ENCODE results near the gene RUBCNL. TPM values are rescaled to one million over a fixed set of nuclear protein-coding genes. Genes with fewer than 3 reads are reported as not detected.

Gene RUBCNL
- total and polyA plus RNA-seq, 2 of the 4 experiments (the other 2 are of a cell fraction): 0.03 TPM; not detected in 1

- BruUV-seq (replicated peaks): no TSS peak
- no CpG with 5 or more reads among the region's 7 CpGs for WGBS, 2 experiments (ENCODE audit: extremely low coverage in 2 of 2, insufficient read length in 1 of 2)
- Histone ChIP-seq H2BK120ac (ENCODE audit: low read depth, low read length) (no peak overlapping the region), H3K4me3 (ENCODE audit: insufficient read depth, low read depth, low read length) (no peak overlapping the region), H4K91ac (ENCODE audit: insufficient read depth, low read depth, low read length) (no peak overlapping the region), H3K27me3 (ENCODE audit: control insufficient read depth, insufficient read depth, low read length) (peaks cover 7% of the 10 kb centered on the region), H3K56ac (ENCODE audit: extremely low read depth, insufficient read depth, low read length) (no peak overlapping the region), H3K23ac (ENCODE audit: low read depth, low read length) (no peak overlapping the region), H3K79me1 (ENCODE audit: low read depth in 1 of 2, low read length in 2 of 2) (no peaks in the 10 kb centered on the region), H3K4ac (ENCODE audit: low read depth, low read length) (no peak overlapping the region), H4K8ac (ENCODE audit: low read depth in 2 of 2, low read length in 2 of 2) (no peak overlapping the region), H2AK9ac (replicated peaks; ENCODE audit: low read depth, low read length, poor library complexity) (no peak overlapping the region), H2AK5ac (ENCODE audit: low read depth, low read length) (no peak overlapping the region), H3K9me1 (ENCODE audit: insufficient read depth, low read length) (no peaks in the 10 kb centered on the region), H4K5ac (ENCODE audit: low read depth, low read length) (no peak overlapping the region), H3K27ac (ENCODE audit: insufficient read depth, low read length) (no peak overlapping the region), H2BK5ac (ENCODE audit: low read depth, low read length, poor library complexity, severe bottlenecking) (no peak overlapping the region), H3K14ac (replicated peaks; ENCODE audit: low read depth, low read length) (no peak overlapping the region), H2AFZ (replicated peaks; ENCODE audit: low read length, poor library complexity) (no peak overlapping the region), H3K18ac (ENCODE audit: low read depth, low read length) (no peak overlapping the region), H3K9me3 (ENCODE audit: control insufficient read depth, insufficient read depth, low read length) (no peaks in the 10 kb centered on the region), H3K4me1 (ENCODE audit: control insufficient read depth, insufficient read depth, low read length) (no peaks in the 10 kb centered on the region), H4K20me1 (ENCODE audit: insufficient read depth, low read length) (no peaks in the 10 kb centered on the region), H3K4me2 (ENCODE audit: low read depth, low read length) (no peak overlapping the region), H2BK20ac (ENCODE audit: low read depth, low read length) (no peak overlapping the region), H3K36me3 (ENCODE audit: control insufficient read depth, insufficient read depth, low read length) (no peaks in the 10 kb centered on the region), H2BK15ac (ENCODE audit: low read depth, low read length) (no peak overlapping the region), H3K9ac (ENCODE audit: low read depth, low read length) (no peak overlapping the region)
- dilution Hi-C loops (cut with HindIII; ENCODE audit: low sequenced_read_pairs, unreplicated experiment) (no loop called here), intact Hi-C loops (cut with micrococcal nuclease) (no loop called here), in situ Hi-C loops (cut with MboI; ENCODE audit: low sequenced_read_pairs) (no loop called here)
- TF ChIP-seq CTCF (conservative IDR thresholded peaks at IDR 0.05; ENCODE audit: low read depth, low read length) (no peak), MAZ (IDR thresholded peaks at IDR 0.05; ENCODE audit: borderline replicate concordance, low read depth, low read length) (no peak), RCOR1 (IDR thresholded peaks at IDR 0.05; ENCODE audit: insufficient replicate concordance, low read length) (no peak), BHLHE40 (IDR thresholded peaks at IDR 0.05; ENCODE audit: low read depth, low read length) (no peak), MAFK (IDR thresholded peaks at IDR 0.05; ENCODE audit: low read depth, low read length) (no peak), CEBPB (IDR thresholded peaks at IDR 0.05; ENCODE audit: low read depth, low read length) (no peak), RFX5 (IDR thresholded peaks at IDR 0.05; ENCODE audit: low read depth, low read length) (no peak)
- ChIA-PET CTCF (no interaction called here), POLR2A (ENCODE audit: unreplicated experiment) (no interaction called here)
- ATAC-seq (ENCODE audit: low read depth): no peak
- no peak for DNase-seq
Measured at GRCh38 chr13:46329624-46330023, 57.4 kb downstream of the RUBCNL start.

All from IMR-90 (cell line).